T-helper 17 cell (primary cell): ENCODE data around the gene WAS. TPM values are rescaled to one million over a fixed set of nuclear protein-coding genes. Genes with fewer than 3 reads are reported as not detected.
A peak's percentile ranks its signal among the peaks of the same experiment; 100 is the strongest.
"Not testable (repeated sequence)": the region's sequence is repeated elsewhere in the genome, so short reads cannot be mapped to it uniquely, and the experiment has no call there.

ENCODE experiments used
- ATAC-seq: fragments of 150-1000 bp; cut with Tn5 transposase; 2 replicates; pipeline ENCODE4 v1.10.0; 2021; ENCODE audit warnings: mild to moderate bottlenecking, moderate library complexity
- DNase-seq, 3 donors: peaks; one replicate each; pipeline versions ENCODE4 v3.0.0 to v3.0.0-alpha.2; 2020 to 2021
- H3K9me3 ChIP-seq: one replicate; pipeline ENCODE4 v1.7.0; 2013; ENCODE audit warnings: low read length, mild to moderate bottlenecking; ENCODE audit not compliant: control insufficient read depth, poor library complexity, severe bottlenecking
- H3K27ac Mint-ChIP-seq: one replicate; pipeline ENCODE4 v1.8.0; 2022; ENCODE audit warnings: mild to moderate bottlenecking, moderate library complexity, mixed read lengths
- H3K27me3 Mint-ChIP-seq: one replicate; pipeline ENCODE4 v1.8.0; 2022; ENCODE audit warnings: mixed read lengths
- H3K36me3 Mint-ChIP-seq: one replicate; pipeline ENCODE4 v1.8.0; 2022; ENCODE audit warnings: low read depth, mixed read lengths
- H3K4me1 Mint-ChIP-seq: one replicate; pipeline ENCODE4 v1.8.0; 2022; ENCODE audit warnings: mild to moderate bottlenecking, mixed read lengths
- H3K4me3 Mint-ChIP-seq: one replicate; pipeline ENCODE4 v1.8.0; 2022; ENCODE audit warnings: mild to moderate bottlenecking, moderate library complexity, mixed read lengths
- total RNA-seq, 4 donors: library from RNA in 2 of 4; stranded (reverse) in 2 of 4; gene quantifications; one replicate each; pipeline ENCODE4 v1.2.3 and lab custom pipeline; 2022 to 2026

Gene WAS
- total RNA-seq, 2 donors from 2014 or later = 86.0 to 105 TPM

DNA sequence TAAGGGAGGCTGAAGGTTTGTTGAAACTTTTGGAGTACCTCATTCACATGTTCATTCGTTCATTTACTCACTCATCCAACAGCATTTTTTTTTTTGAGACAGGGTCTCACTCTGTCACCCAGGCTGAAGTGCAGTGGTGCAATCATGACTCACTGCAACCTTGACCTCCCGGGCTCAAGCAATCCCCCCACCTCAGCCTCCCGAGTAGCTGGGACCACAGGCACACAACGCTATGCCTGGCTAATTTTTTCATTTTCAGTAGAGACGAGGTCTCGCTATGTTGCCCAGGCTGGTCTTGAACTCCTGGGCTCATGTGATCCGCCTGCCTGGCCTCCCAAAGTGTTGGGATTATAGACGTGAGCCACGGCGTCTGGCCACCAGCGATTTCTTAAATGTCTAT is 15.4 kb upstream of the WAS start:
- DNase-seq, H3K4me3 Mint-ChIP-seq, H3K4me1 Mint-ChIP-seq, H3K27ac Mint-ChIP-seq, H3K27me3 Mint-ChIP-seq, ATAC-seq, H3K36me3 Mint-ChIP-seq, H3K9me3 ChIP-seq: not testable (repeated sequence)

DNA sequence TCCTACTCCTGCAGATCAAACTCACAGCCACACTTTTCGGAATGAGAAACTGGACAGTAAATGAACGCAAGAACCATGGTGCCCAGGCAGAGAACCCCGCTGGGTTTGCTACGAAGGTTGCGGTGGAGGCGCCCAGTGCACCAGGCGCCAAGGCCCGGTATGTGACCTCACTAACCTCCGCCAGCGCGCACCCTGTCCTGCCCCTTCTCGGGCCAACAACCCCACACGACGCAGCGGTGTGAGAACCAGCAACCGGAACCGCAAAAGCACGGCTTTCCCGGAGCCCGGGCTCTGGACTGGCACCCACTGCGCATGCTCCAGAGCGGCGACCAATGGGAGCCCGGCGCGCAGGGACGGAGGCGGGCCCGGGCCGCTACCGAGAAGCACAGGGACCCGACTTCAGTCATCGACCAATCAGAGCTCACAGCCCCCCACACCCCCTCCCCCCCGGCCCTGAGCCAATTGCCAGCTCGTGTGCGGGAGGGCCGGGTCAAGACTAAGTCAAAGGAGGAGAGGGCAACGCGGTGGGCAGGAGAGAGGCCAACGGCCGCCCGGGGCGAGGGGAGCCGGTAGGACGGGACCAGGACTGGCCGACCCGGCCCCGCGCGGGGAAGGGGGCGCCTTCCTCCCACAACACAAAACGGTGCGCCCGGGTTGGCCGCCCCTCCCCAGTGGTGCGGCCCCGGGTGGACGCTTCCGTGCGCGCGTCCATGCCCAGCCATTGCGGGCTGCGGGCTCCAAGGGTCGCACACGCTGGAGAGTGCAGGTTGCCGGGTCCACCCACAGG is 7.3 kb upstream of the WAS start:
- H3K36me3 Mint-ChIP-seq = no peaks in the 10 kb centered on the region
- H3K4me3 Mint-ChIP-seq = peak overlapping the region; percentile 88
- H3K27me3 Mint-ChIP-seq = no peaks in the 10 kb centered on the region
- DNase-seq (peak; percentile 79 to 87 (median 82)), ATAC-seq (peak; percentile 97)
- peak overlapping the region; percentile 81 for H3K27ac Mint-ChIP-seq
- H3K4me1 Mint-ChIP-seq = peaks cover 11% of the 10 kb centered on the region
- H3K9me3 ChIP-seq = no peaks in the 10 kb centered on the region

GRCh38 chrX:48676893-48677270 is 6.7 kb upstream of the WAS start:
- H3K4me3 Mint-ChIP-seq = peak overlapping the region; percentile 88

GRCh38 chrX:48677516-48677915 is 6.1 kb upstream of the WAS start:
- no peaks in the 10 kb centered on the region for H3K9me3 ChIP-seq
- H3K4me1 Mint-ChIP-seq = peaks cover 14% of the 10 kb centered on the region
- no peak for DNase-seq
- ATAC-seq = no peak
- no peaks in the 10 kb centered on the region for H3K27me3 Mint-ChIP-seq
- peak overlapping the region; percentile 88 for H3K4me3 Mint-ChIP-seq
- no peaks in the 10 kb centered on the region for H3K36me3 Mint-ChIP-seq
- peak overlapping the region; percentile 81 for H3K27ac Mint-ChIP-seq

More at GRCh38 chrX:48676893-48677270, 6.7 kb upstream of the WAS start:
- Mint-ChIP-seq H3K27me3 (no peaks in the 10 kb centered on the region), H3K27ac (peak overlapping the region; percentile 81), H3K36me3 (no peaks in the 10 kb centered on the region), H3K4me1 (peaks cover 11% of the 10 kb centered on the region)
- peak in 1 of 3 donors; percentile 12 for DNase-seq
- ATAC-seq = peak; percentile 15
- no peaks in the 10 kb centered on the region for H3K9me3 ChIP-seq

GRCh38 chrX:48680467-48680866 is 3.1 kb upstream of the WAS start:
- H3K4me3 Mint-ChIP-seq, H3K27ac Mint-ChIP-seq, H3K9me3 ChIP-seq, H3K36me3 Mint-ChIP-seq, DNase-seq, ATAC-seq, H3K27me3 Mint-ChIP-seq: not testable (repeated sequence)
- peaks cover 30% of the 10 kb centered on the region for H3K4me1 Mint-ChIP-seq

GRCh38 chrX:48680925-48681324 is 2.7 kb upstream of the WAS start:
- not testable (repeated sequence) for H3K27me3 Mint-ChIP-seq, H3K36me3 Mint-ChIP-seq, H3K4me3 Mint-ChIP-seq, DNase-seq, ATAC-seq, H3K9me3 ChIP-seq, H3K27ac Mint-ChIP-seq
- H3K4me1 Mint-ChIP-seq = peaks cover 33% of the 10 kb centered on the region

- ATAC-seq (no peak), DNase-seq (no peak)
- H3K9me3 ChIP-seq = no peaks in the 10 kb centered on the region
- H3K27me3 Mint-ChIP-seq = no peaks in the 10 kb centered on the region
- peaks cover 38% of the 10 kb centered on the region for H3K4me1 Mint-ChIP-seq
- H3K27ac Mint-ChIP-seq = peak overlapping the region; percentile 96
- H3K4me3 Mint-ChIP-seq = peak overlapping the region; percentile 43
- peaks cover 5% of the 10 kb centered on the region for H3K36me3 Mint-ChIP-seq
Measured at GRCh38 chrX:48681539-48682183, 1.9 kb upstream of the WAS start.

GRCh38 chrX:48682795-48683194 is 804 bp upstream of the WAS start:
- peak overlapping the region; percentile 92 for H3K4me3 Mint-ChIP-seq
- ATAC-seq = not testable (repeated sequence)

DNA sequence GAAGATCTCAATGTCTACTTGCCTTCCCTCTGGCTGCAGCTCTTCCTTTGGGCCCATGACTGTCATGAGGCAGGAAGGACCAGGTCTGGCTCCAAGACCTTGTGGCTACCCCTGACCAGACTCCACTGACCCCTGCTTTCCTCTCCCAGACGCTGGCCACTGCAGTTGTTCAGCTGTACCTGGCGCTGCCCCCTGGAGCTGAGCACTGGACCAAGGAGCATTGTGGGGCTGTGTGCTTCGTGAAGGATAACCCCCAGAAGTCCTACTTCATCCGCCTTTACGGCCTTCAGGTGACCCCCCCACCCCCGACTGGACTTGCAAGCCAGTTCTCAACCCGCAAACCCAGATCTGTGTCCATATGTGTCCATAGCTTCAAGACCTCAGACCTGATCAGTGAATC is 535 bp downstream of the WAS start:
- Mint-ChIP-seq H3K4me1 (peaks cover 38% of the 10 kb centered on the region), H3K36me3 (peaks cover 10% of the 10 kb centered on the region), H3K27ac (peak overlapping the region; percentile 96), H3K27me3 (no peaks in the 10 kb centered on the region), H3K4me3 (peak overlapping the region; percentile 92)
- ATAC-seq (no peak), DNase-seq (no peak)
- no peaks in the 10 kb centered on the region for H3K9me3 ChIP-seq

More at GRCh38 chrX:48682795-48683194, 804 bp upstream of the WAS start:
- H3K27ac Mint-ChIP-seq = peak overlapping the region; percentile 96
- not testable (repeated sequence) for H3K27me3 Mint-ChIP-seq, DNase-seq, H3K9me3 ChIP-seq
- H3K36me3 Mint-ChIP-seq = peaks cover 10% of the 10 kb centered on the region
- peaks cover 38% of the 10 kb centered on the region for H3K4me1 Mint-ChIP-seq

DNA sequence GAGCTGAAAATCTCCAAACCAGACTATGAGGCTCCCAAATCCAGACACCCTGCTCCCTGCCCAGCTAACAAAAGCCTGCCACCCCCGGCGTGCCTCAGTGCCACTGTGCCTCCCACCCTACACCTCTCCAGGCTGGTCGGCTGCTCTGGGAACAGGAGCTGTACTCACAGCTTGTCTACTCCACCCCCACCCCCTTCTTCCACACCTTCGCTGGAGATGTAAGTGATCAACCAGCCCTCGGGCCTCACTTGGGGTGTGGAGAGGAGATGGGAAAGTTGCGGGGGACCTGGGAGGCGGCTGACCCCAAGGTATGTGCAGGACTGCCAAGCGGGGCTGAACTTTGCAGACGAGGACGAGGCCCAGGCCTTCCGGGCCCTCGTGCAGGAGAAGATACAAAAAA is 1.8 kb downstream of the WAS start:
- H3K9me3 ChIP-seq = no peaks in the 10 kb centered on the region
- no peaks in the 10 kb centered on the region for H3K27me3 Mint-ChIP-seq
- H3K27ac Mint-ChIP-seq = peak overlapping the region; percentile 96
- peak overlapping the region; percentile 92 for H3K4me3 Mint-ChIP-seq
- peaks cover 38% of the 10 kb centered on the region for H3K4me1 Mint-ChIP-seq
- no peak for ATAC-seq
- H3K36me3 Mint-ChIP-seq = peaks cover 10% of the 10 kb centered on the region
- no peak for DNase-seq

DNA sequence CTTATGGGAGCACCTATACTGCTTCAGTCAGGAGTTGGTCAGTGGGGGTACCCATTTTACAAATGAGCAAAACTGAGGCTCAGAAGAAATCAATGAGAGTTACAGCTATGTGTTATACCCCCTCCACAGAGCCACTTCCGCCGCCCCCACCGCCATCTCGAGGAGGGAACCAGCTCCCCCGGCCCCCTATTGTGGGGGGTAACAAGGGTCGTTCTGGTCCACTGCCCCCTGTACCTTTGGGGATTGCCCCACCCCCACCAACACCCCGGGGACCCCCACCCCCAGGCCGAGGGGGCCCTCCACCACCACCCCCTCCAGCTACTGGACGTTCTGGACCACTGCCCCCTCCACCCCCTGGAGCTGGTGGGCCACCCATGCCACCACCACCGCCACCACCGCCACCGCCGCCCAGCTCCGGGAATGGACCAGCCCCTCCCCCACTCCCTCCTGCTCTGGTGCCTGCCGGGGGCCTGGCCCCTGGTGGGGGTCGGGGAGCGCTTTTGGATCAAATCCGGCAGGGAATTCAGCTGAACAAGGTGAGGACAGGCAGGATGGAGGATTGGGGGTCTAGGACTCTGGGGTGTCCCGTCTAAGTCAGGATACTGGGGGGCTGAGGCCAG is 5.0 kb downstream of the WAS start:
- peaks cover 31% of the 10 kb centered on the region for H3K4me1 Mint-ChIP-seq
- no peaks in the 10 kb centered on the region for H3K27me3 Mint-ChIP-seq
- no peak for ATAC-seq
- H3K9me3 ChIP-seq = no peaks in the 10 kb centered on the region
- H3K36me3 Mint-ChIP-seq = peaks cover 10% of the 10 kb centered on the region
- H3K27ac Mint-ChIP-seq = no peak overlapping the region
- DNase-seq = no peak
- H3K4me3 Mint-ChIP-seq = no peak overlapping the region

- DNase-seq (no peak), ATAC-seq (no peak)
- H3K27ac Mint-ChIP-seq = no peak overlapping the region
- H3K9me3 ChIP-seq = no peaks in the 10 kb centered on the region
- peaks cover 26% of the 10 kb centered on the region for H3K4me1 Mint-ChIP-seq
- no peaks in the 10 kb centered on the region for H3K27me3 Mint-ChIP-seq
- peaks cover 10% of the 10 kb centered on the region for H3K36me3 Mint-ChIP-seq
- H3K4me3 Mint-ChIP-seq = no peak overlapping the region
Measured at GRCh38 chrX:48689208-48689920, 5.8 kb downstream of the WAS start.

GRCh38 chrX:48691746-48692145 is 8.1 kb downstream of the WAS start:
- peak overlapping the region; percentile 1 for H3K27ac Mint-ChIP-seq
- not testable (repeated sequence) for H3K36me3 Mint-ChIP-seq, H3K27me3 Mint-ChIP-seq

More at GRCh38 chrX:48691746-48692145, 8.1 kb downstream of the WAS start:
- not testable (repeated sequence) for H3K9me3 ChIP-seq, ATAC-seq, H3K4me3 Mint-ChIP-seq, DNase-seq
- peaks cover 14% of the 10 kb centered on the region for H3K4me1 Mint-ChIP-seq
